ENCODE results near the gene ZNF708.
A peak's percentile ranks its signal among the peaks of the same experiment; 100 is the strongest.
"Not testable (repeated sequence)": the region's sequence is repeated elsewhere in the genome, so short reads cannot be mapped to it uniquely, and the experiment has no call there.

ZNF708 gene

GRCh38 chr19:21328885-21329605, at the start of gene ZNF708:
Gene ZNF708, minus strand, starts transcription at chr19:21329410. Its CDS starts 198 bp downstream, at chr19:21329212.
- DNase-seq, result peak; percentile 87 to 92

GRCh38 chr19:21362291-21362690, 33.1 kb upstream of the ZNF708 start:
- no peak for DNase-seq

- DNase-seq, result peak; percentile 91
These were observed 29.7 kb upstream of the ZNF708 start, which contains the start of gene ZNF738 for GRCh38 chr19:21358768-21359451. Gene ZNF738, plus strand, starts transcription at chr19:21359000. Its CDS starts 141 bp downstream, at chr19:21359141.

- DNase-seq, result no peak
These were observed 23.6 kb upstream of the ZNF708 start for GRCh38 chr19:21352830-21353229.

- DNase-seq, result not testable (repeated sequence)
These were observed 15.6 kb upstream of the ZNF708 start for GRCh38 chr19:21344841-21345240.

- no peak for DNase-seq
These were observed 6.5 kb upstream of the ZNF708 start for GRCh38 chr19:21335721-21336120.

- DNase-seq, result peak in 1 of 2 experiments; percentile 1
These were observed 804 bp downstream of the ZNF708 start for GRCh38 chr19:21328406-21328805.

- no peak for DNase-seq
These were observed 3.0 kb downstream of the ZNF708 start for GRCh38 chr19:21326169-21326568.

GRCh38 chr19:21323000-21323399, 6.2 kb downstream of the ZNF708 start:
- no peak for DNase-seq

- DNase-seq, result no peak
These were observed 6.7 kb downstream of the ZNF708 start for GRCh38 chr19:21322528-21322927.

GRCh38 chr19:21321996-21322395, 7.2 kb downstream of the ZNF708 start:
- no peak for DNase-seq

- no peak for DNase-seq
These were observed 8.1 kb downstream of the ZNF708 start for GRCh38 chr19:21321134-21321533.

GRCh38 chr19:21317821-21318220, 11.4 kb downstream of the ZNF708 start:
- DNase-seq, result no peak

- DNase-seq, result no peak
These were observed 14.5 kb downstream of the ZNF708 start for GRCh38 chr19:21314676-21315075.

GRCh38 chr19:21312807-21313206, 16.4 kb downstream of the ZNF708 start:
- DNase-seq, result not testable (repeated sequence)

GRCh38 chr19:21308773-21309172, 20.4 kb downstream of the ZNF708 start:
- no peak for DNase-seq

- not testable (repeated sequence) for DNase-seq
These were observed 22.2 kb downstream of the ZNF708 start for GRCh38 chr19:21306881-21307479.

GRCh38 chr19:21293768-21294167, 35.4 kb downstream of the ZNF708 start:
- not testable (repeated sequence) for DNase-seq

- DNase-seq, result no peak
These were observed 59.4 kb downstream of the ZNF708 start for GRCh38 chr19:21269813-21270212.

- no peak for DNase-seq
These were observed 64.3 kb downstream of the ZNF708 start for GRCh38 chr19:21264891-21265290.

GRCh38 chr19:21264416-21264815, 64.8 kb downstream of the ZNF708 start:
- DNase-seq, result no peak

- not testable (repeated sequence) for DNase-seq
These were observed 68.3 kb downstream of the ZNF708 start for GRCh38 chr19:21260848-21261381.

GRCh38 chr19:21260164-21260847, 68.9 kb downstream of the ZNF708 start:
- DNase-seq, result no peak

Measured in NCI-H526 (cell line).